ENCODE results near the gene IRAK3. TPM values are rescaled to one million over a fixed set of nuclear protein-coding genes. Genes with fewer than 3 reads are reported as not detected.
A peak's percentile ranks its signal among the peaks of the same experiment; 100 is the strongest.

IRAK3 gene
- total RNA-seq, 1 donor from 2014 or later = 0.02 TPM

GRCh38 chr12:66143868-66144267 is 45.1 kb upstream of the IRAK3 start:
- TF ChIP-seq CTCF (IDR thresholded peaks at IDR 0.05; ENCODE audit: unreplicated experiment) = no peak
- H3K9me3 Mint-ChIP-seq (ENCODE audit: low read depth) = peaks cover 22% of the 10 kb centered on the region
- no peak overlapping the region for H3K27ac Mint-ChIP-seq

GRCh38 chr12:66144791-66145754 is 43.9 kb upstream of the IRAK3 start:
- TF ChIP-seq CTCF (IDR thresholded peaks at IDR 0.05; ENCODE audit: unreplicated experiment) = peak; percentile 73
- peak overlapping the region; percentile 81 for H3K27ac Mint-ChIP-seq
- H3K4me1 Mint-ChIP-seq (ENCODE audit: low read depth) = no peaks in the 10 kb centered on the region
- no peak overlapping the region for H3K4me3 Mint-ChIP-seq (ENCODE audit: low read depth)
- peaks cover 17% of the 10 kb centered on the region for H3K36me3 Mint-ChIP-seq (ENCODE audit: insufficient read depth)
- no peak for DNase-seq (ENCODE audit: low spot score, unreplicated experiment)
- H3K9me3 Mint-ChIP-seq (ENCODE audit: low read depth) = peaks cover 13% of the 10 kb centered on the region
- no peaks in the 10 kb centered on the region for H3K27me3 Mint-ChIP-seq

More at GRCh38 chr12:66143868-66144267, 45.1 kb upstream of the IRAK3 start:
- H3K36me3 Mint-ChIP-seq (ENCODE audit: insufficient read depth) = peaks cover 24% of the 10 kb centered on the region
- no peak overlapping the region for H3K4me3 Mint-ChIP-seq (ENCODE audit: low read depth)
- no peaks in the 10 kb centered on the region for H3K4me1 Mint-ChIP-seq (ENCODE audit: low read depth)
- no peak for DNase-seq (ENCODE audit: low spot score, unreplicated experiment)
- H3K27me3 Mint-ChIP-seq = no peaks in the 10 kb centered on the region

- Mint-ChIP-seq H3K4me3 (ENCODE audit: low read depth) (no peak overlapping the region), H3K27me3 (no peaks in the 10 kb centered on the region), H3K36me3 (ENCODE audit: insufficient read depth) (peaks cover 2% of the 10 kb centered on the region), H3K9me3 (ENCODE audit: low read depth) (no peaks in the 10 kb centered on the region), H3K27ac (no peak overlapping the region), H3K4me1 (ENCODE audit: low read depth) (no peaks in the 10 kb centered on the region)
- TF ChIP-seq CTCF (IDR thresholded peaks at IDR 0.05; ENCODE audit: unreplicated experiment) = peak; percentile 36
- no peak for DNase-seq (ENCODE audit: low spot score, unreplicated experiment)
Measured at GRCh38 chr12:66149702-66150398, 39.2 kb upstream of the IRAK3 start.

- DNase-seq (ENCODE audit: low spot score, unreplicated experiment) = no peak
- Mint-ChIP-seq H3K4me3 (ENCODE audit: low read depth) (no peak overlapping the region), H3K27ac (no peak overlapping the region), H3K4me1 (ENCODE audit: low read depth) (no peaks in the 10 kb centered on the region), H3K27me3 (no peaks in the 10 kb centered on the region), H3K36me3 (ENCODE audit: insufficient read depth) (peaks cover 3% of the 10 kb centered on the region), H3K9me3 (ENCODE audit: low read depth) (no peaks in the 10 kb centered on the region)
- TF ChIP-seq CTCF (IDR thresholded peaks at IDR 0.05; ENCODE audit: unreplicated experiment) = no peak
Measured at GRCh38 chr12:66152732-66153131, 36.3 kb upstream of the IRAK3 start.

GRCh38 chr12:66154776-66155175 is 34.2 kb upstream of the IRAK3 start:
- no peak overlapping the region for H3K4me3 Mint-ChIP-seq (ENCODE audit: low read depth)
- H3K27me3 Mint-ChIP-seq = no peaks in the 10 kb centered on the region
- H3K36me3 Mint-ChIP-seq (ENCODE audit: insufficient read depth) = peaks cover 3% of the 10 kb centered on the region
- no peak overlapping the region for H3K27ac Mint-ChIP-seq
- no peaks in the 10 kb centered on the region for H3K9me3 Mint-ChIP-seq (ENCODE audit: low read depth)
- DNase-seq (ENCODE audit: low spot score, unreplicated experiment) = no peak
- H3K4me1 Mint-ChIP-seq (ENCODE audit: low read depth) = no peaks in the 10 kb centered on the region
- no peak for TF ChIP-seq CTCF (IDR thresholded peaks at IDR 0.05; ENCODE audit: unreplicated experiment)
